B cell (primary cell): ENCODE data around the gene EVI5L. TPM values are rescaled to one million over a fixed set of nuclear protein-coding genes. Genes with fewer than 3 reads are reported as not detected.

Experiments used
- ATAC-seq: fragments of 200-7000 bp; cut with Tn5 transposase; one replicate; pipeline ENCODE4 v1.10.0; 2021; ENCODE audit warnings: low read depth, mild to moderate bottlenecking, moderate number of reproducible peaks, moderate library complexity
- CTCF ChIA-PET: fragments of 350-600 bp; sonication (Branson Sonifier 250); formaldehyde crosslinking; loops from one replicate; lab custom pipeline; 2021; ENCODE audit warnings: antibody characterized with exemption, inconsistent platforms; lab: Charles Lee
- POLR2A ChIA-PET: fragments of 350-600 bp; sonication (Branson Sonifier 250); formaldehyde crosslinking; loops from one replicate; lab custom pipeline; 2021; ENCODE audit warnings: antibody characterized with exemption; lab: Charles Lee
- DNase-seq: peaks from one replicate; pipeline ENCODE4 v3.0.0; 2013
- H2AFZ ChIP-seq: 2 replicates; pipeline ENCODE4 v1.6.1; 2012; ENCODE audit warnings: mild to moderate bottlenecking, low read depth, low read length; ENCODE audit not compliant: insufficient read depth, poor library complexity, severe bottlenecking
- H3K27ac ChIP-seq, 2 donors: 1 replicate in 1 of 2; 2 replicates in 1 of 2; pipeline ENCODE4 v1.5.1; 2012 to 2013; ENCODE audit warnings: low read length in 2 of 2, mild to moderate bottlenecking in 2 of 2, moderate library complexity in 1 of 2
- H3K27me3 ChIP-seq, 4 experiments: fragments of 200-600 bp in 1 of 4; sonication (generic) in 1 of 4; replicated peaks in 1 of 4; 1 replicate in 2 of 4; 2 replicates in 2 of 4; pipeline versions ENCODE4 v1.6.1 to v1.7.0; 2013 to 2016; ENCODE audit warnings: low read length in 3 of 4, mild to moderate bottlenecking in 2 of 4, mixed read lengths in 1 of 4, moderate library complexity in 1 of 4; ENCODE audit not compliant: insufficient read depth in 4 of 4, control insufficient read depth in 3 of 4; ENCODE audit errors: control extremely low read depth in 1 of 4
- H3K36me3 ChIP-seq, 2 experiments: replicated peaks in 1 of 2; 1 replicate in 1 of 2; 2 replicates in 1 of 2; pipeline versions ENCODE4 v1.6.1 to v1.7.1; 2013; ENCODE audit warnings: low read length in 1 of 2; ENCODE audit not compliant: insufficient read depth in 2 of 2, control insufficient read depth in 1 of 2; ENCODE audit errors: control extremely low read depth in 1 of 2, extremely low read depth in 1 of 2
- H3K4me1 ChIP-seq, 2 donors: fragments of 200-600 bp in 1 of 2; sonication (generic) in 1 of 2; 1 replicate in 1 of 2; 2 replicates in 1 of 2; pipeline versions ENCODE4 v1.5.1 to v1.6.1; 2013 to 2017; ENCODE audit warnings: low read length in 2 of 2; ENCODE audit not compliant: control insufficient read depth in 2 of 2, insufficient read depth in 2 of 2
- H3K4me2 ChIP-seq: replicated peaks from 2 replicates; pipeline ENCODE3; 2012; ENCODE audit warnings: mild to moderate bottlenecking, low read depth, low read length; ENCODE audit not compliant: poor library complexity, severe bottlenecking
- H3K4me3 ChIP-seq, 5 experiments: fragments of 200-600 bp in 1 of 5; sonication (generic) in 1 of 5; 1 replicate in 3 of 5; 2 replicates in 2 of 5; pipeline versions ENCODE4 v1.5.1 to v1.7.0; 2011 to 2016; ENCODE audit warnings: low read length in 4 of 5, mild to moderate bottlenecking in 4 of 5, low read depth in 2 of 5, control low read depth in 1 of 5, moderate library complexity in 1 of 5; ENCODE audit not compliant: insufficient read depth in 1 of 5; ENCODE audit errors: control extremely low read depth in 1 of 5, extremely low read depth in 1 of 5
- H3K79me2 ChIP-seq: fragments of 200-600 bp; sonication (generic); one replicate; pipeline ENCODE4 v1.6.0; 2016; ENCODE audit warnings: low read length; ENCODE audit not compliant: control insufficient read depth, insufficient read depth
- H3K9ac ChIP-seq: fragments of 200-600 bp; sonication (generic); 2 replicates; pipeline ENCODE4 v1.6.1; 2017; ENCODE audit warnings: mild to moderate bottlenecking, low read length, moderate library complexity
- H3K9me3 ChIP-seq, 3 donors: one replicate each; pipeline versions ENCODE4 v1.6.1 to v1.7.1; 2013; ENCODE audit warnings: low read length in 2 of 3; ENCODE audit not compliant: control insufficient read depth in 2 of 3, insufficient read depth in 1 of 3; ENCODE audit errors: control extremely low read depth in 1 of 3
- H4K20me1 ChIP-seq: 2 replicates; pipeline ENCODE4 v1.6.0; 2012; ENCODE audit warnings: mild to moderate bottlenecking, low read length; ENCODE audit not compliant: insufficient read depth, control insufficient read depth, poor library complexity, severe bottlenecking
- H3K27ac Mint-ChIP-seq: one replicate; pipeline ENCODE4 v1.8.0; 2021; ENCODE audit warnings: mixed read lengths
- H3K27me3 Mint-ChIP-seq: one replicate; pipeline ENCODE4 v1.8.0; 2021; ENCODE audit warnings: mixed read lengths
- H3K4me1 Mint-ChIP-seq: one replicate; pipeline ENCODE4 v1.8.0; 2021; ENCODE audit warnings: mixed read lengths
- H3K4me3 Mint-ChIP-seq: one replicate; pipeline ENCODE4 v1.8.0; 2021; ENCODE audit warnings: mixed read lengths
- H3K9me3 Mint-ChIP-seq: one replicate; pipeline ENCODE4 v1.8.0; 2022; ENCODE audit warnings: mixed read lengths; ENCODE audit not compliant: insufficient read depth
- CTCF ChIP-seq: fragments of 200-600 bp; IDR thresholded peaks from one replicate; pipeline ENCODE4 v1.8.0; 2022; ENCODE audit warnings: antibody characterized with exemption, mild to moderate bottlenecking
- EZH2 ChIP-seq: IDR thresholded peaks from 2 replicates; pipeline ENCODE4 v1.6.1; 2012; ENCODE audit warnings: borderline replicate concordance, low read depth, mild to moderate bottlenecking, moderate library complexity, low read length; ENCODE audit not compliant: insufficient read depth, poor library complexity, severe bottlenecking
- WGBS: methylation state at CpG from one replicate; pipeline ENCODE4 v1.1.5; 2013; ENCODE audit warnings: missing lambda C conversion rate; ENCODE audit not compliant: insufficient coverage; 5-methylcytosine and 5-hydroxymethylcytosine counted together
- intact Hi-C: fragments of 100-400 bp; cut with micrococcal nuclease; formaldehyde crosslinking; loops from one replicate; pipeline ENCODE4 v1.10.0; 2022
- polyA plus RNA-seq: library from polyadenylated mRNA; depleted of rRNA; stranded (reverse); fragments of >200 nt; gene quantifications from 2 replicates; pipeline ENCODE4 v1.2.3, GENCODE V29; 2012
- total RNA-seq, 2 donors: library from RNA; stranded (reverse); fragments of 120-200 nt in 1 of 2; gene quantifications; 1 replicate in 1 of 2; 2 replicates in 1 of 2; pipeline versions ENCODE4 v1.2.3 to v1.2.4, GENCODE V29; 2013 to 2022

Gene EVI5L
- total and polyA plus RNA-seq, 2 donors (not counting 1 experiment from before 2014, with no cell fraction given), result 7.9 to 11.8 TPM

GRCh38 chr19:7856109-7856591 lies 26.1 kb downstream of the EVI5L start:
- Histone ChIP-seq H3K9me3 (peaks cover 0 to 5% (median 0%) of the 10 kb centered on the region in 3 donors), H3K27ac (no peak overlapping the region), H3K36me3 (peaks cover 0 to 3% of the 10 kb centered on the region in 2 experiments), H3K4me1 (peaks cover 9 to 12% of the 10 kb centered on the region in 2 donors), H3K4me2 (no peak overlapping the region), H3K27me3 (peaks cover 0 to 62% (median 14%) of the 10 kb centered on the region in 4 experiments), H3K9ac (no peak overlapping the region), H4K20me1 (no peaks in the 10 kb centered on the region), H2AFZ (no peak overlapping the region), H3K4me3 (no peak overlapping the region), H3K79me2 (no peaks in the 10 kb centered on the region)
- POLR2A ChIA-PET, result no interaction called here
- CTCF ChIA-PET, result no interaction called here
- DNase-seq (no peak), ATAC-seq (no peak)
- intact Hi-C loops, result no loop called here
- TF ChIP-seq CTCF, result no peak
- no peak for TF ChIP-seq EZH2
- H3K4me1 Mint-ChIP-seq, result peaks cover 8% of the 10 kb centered on the region
- peaks cover 13% of the 10 kb centered on the region for H3K27me3 Mint-ChIP-seq
- no peak overlapping the region for H3K27ac Mint-ChIP-seq
- H3K4me3 Mint-ChIP-seq, result no peak overlapping the region
- H3K9me3 Mint-ChIP-seq, result no peaks in the 10 kb centered on the region
- WGBS, result 91% methylated on average over 12 of the region's 16 CpGs

GRCh38 chr19:7856679-7857663 lies 27.0 kb downstream of the EVI5L start:
- no peak for ATAC-seq
- intact Hi-C loops, result no loop called here
- Histone ChIP-seq H3K36me3 (peaks cover 0 to 3% of the 10 kb centered on the region in 2 experiments), H4K20me1 (no peaks in the 10 kb centered on the region), H3K4me2 (no peak overlapping the region), H3K4me1 (peaks cover 18 to 20% of the 10 kb centered on the region in 2 donors), H3K27ac (no peak overlapping the region), H3K79me2 (no peaks in the 10 kb centered on the region), H2AFZ (no peak overlapping the region), H3K9ac (no peak overlapping the region), H3K4me3 (no peak overlapping the region), H3K27me3 (peaks cover 0 to 70% (median 19%) of the 10 kb centered on the region in 4 experiments), H3K9me3 (peaks cover 0 to 13% (median 0%) of the 10 kb centered on the region in 3 donors)
- TF ChIP-seq EZH2 (no peak), CTCF (no peak)
- CTCF ChIA-PET, result no interaction called here
- Mint-ChIP-seq H3K4me1 (peaks cover 14% of the 10 kb centered on the region), H3K4me3 (no peak overlapping the region), H3K27ac (no peak overlapping the region), H3K27me3 (peaks cover 16% of the 10 kb centered on the region), H3K9me3 (no peaks in the 10 kb centered on the region)
- no peak for DNase-seq
- POLR2A ChIA-PET, result no interaction called here
- 93% methylated on average over 35 of the region's 38 CpGs for WGBS
